ENCODE data around the gene ITSN1.
"Not testable (repeated sequence)": the region's sequence is repeated elsewhere in the genome, so short reads cannot be mapped to it uniquely, and the experiment has no call there.

ITSN1 gene

DNA sequence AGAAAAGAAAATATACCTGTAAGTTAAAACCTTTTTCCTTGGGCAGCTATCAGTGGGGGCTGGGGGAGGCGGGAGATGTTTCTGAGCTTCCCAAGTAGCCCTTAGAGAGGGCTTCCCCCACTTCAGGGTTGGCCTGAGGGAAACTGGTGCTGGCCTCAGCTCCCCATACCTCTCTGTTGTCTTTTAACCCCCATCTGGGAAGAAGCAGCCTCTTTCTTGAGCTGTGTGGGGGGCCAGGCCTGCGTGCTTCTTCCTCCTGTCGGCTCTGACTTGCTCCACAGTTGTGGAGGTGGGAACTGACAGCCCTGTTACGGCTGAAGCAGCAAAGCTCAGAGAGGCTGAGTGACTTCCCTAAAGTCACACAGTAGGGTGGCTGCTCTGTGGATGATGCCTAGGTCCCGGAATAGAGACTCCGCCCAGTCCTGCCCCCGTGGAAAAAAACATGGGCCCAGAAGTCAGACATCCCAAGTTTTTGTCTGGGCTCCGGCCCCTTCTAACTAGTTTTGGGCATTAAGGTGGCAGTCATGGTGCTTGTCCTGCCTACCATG, 218.1 kb downstream of the ITSN1 start:
- Histone ChIP-seq H3K27me3 (replicated peaks) (no peaks in the 10 kb centered on the region), H3K36me3 (replicated peaks) (no peaks in the 10 kb centered on the region), H3K4me3 (ENCODE audit: low read depth, low read length) (no peak overlapping the region), H3K27ac (no peak overlapping the region)
- in situ Hi-C loops (cut with HindIII; ENCODE audit: low pct_ligation_motif_present, low sequenced_read_pairs) = no loop called here
- TF ChIP-seq, protein P1, sequence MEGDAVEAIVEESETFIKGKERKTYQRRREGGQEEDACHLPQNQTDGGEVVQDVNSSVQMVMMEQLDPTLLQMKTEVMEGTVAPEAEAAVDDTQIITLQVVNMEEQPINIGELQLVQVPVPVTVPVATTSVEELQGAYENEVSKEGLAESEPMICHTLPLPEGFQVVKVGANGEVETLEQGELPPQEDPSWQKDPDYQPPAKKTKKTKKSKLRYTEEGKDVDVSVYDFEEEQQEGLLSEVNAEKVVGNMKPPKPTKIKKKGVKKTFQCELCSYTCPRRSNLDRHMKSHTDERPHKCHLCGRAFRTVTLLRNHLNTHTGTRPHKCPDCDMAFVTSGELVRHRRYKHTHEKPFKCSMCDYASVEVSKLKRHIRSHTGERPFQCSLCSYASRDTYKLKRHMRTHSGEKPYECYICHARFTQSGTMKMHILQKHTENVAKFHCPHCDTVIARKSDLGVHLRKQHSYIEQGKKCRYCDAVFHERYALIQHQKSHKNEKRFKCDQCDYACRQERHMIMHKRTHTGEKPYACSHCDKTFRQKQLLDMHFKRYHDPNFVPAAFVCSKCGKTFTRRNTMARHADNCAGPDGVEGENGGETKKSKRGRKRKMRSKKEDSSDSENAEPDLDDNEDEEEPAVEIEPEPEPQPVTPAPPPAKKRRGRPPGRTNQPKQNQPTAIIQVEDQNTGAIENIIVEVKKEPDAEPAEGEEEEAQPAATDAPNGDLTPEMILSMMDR (IDR thresholded peaks at IDR 0.05; ENCODE audit: low read depth, low read length, missing control alignments) = no peak
- DNase-seq = no peak

DNA sequence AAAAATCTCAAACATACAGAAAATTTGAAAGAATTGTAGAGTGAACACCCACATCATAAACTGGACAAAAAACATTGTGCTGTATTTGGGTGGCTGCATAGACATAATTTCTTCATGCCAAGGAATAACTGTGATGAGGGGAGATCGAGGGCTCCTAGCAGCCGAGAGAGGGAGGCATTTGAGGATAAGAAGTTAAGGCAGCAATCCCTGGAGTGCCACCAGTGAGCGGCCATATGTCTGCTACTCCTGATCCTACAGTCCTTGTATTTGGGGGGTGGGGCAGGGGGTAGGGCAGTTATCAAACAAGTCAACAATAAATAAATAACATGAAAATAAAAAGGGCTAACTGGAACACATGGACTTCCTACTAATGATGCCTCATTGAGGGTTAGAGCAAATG, 218.8 kb downstream of the ITSN1 start:
- Histone ChIP-seq H3K36me3 (replicated peaks) (no peaks in the 10 kb centered on the region), H3K4me3 (ENCODE audit: low read depth, low read length) (no peak overlapping the region), H3K27ac (no peak overlapping the region), H3K27me3 (replicated peaks) (no peaks in the 10 kb centered on the region)
- in situ Hi-C loops (cut with HindIII; ENCODE audit: low pct_ligation_motif_present, low sequenced_read_pairs) = no loop called here
- DNase-seq = no peak
- TF ChIP-seq, protein P1 (IDR thresholded peaks at IDR 0.05; ENCODE audit: low read depth, low read length, missing control alignments) = no peak

DNA sequence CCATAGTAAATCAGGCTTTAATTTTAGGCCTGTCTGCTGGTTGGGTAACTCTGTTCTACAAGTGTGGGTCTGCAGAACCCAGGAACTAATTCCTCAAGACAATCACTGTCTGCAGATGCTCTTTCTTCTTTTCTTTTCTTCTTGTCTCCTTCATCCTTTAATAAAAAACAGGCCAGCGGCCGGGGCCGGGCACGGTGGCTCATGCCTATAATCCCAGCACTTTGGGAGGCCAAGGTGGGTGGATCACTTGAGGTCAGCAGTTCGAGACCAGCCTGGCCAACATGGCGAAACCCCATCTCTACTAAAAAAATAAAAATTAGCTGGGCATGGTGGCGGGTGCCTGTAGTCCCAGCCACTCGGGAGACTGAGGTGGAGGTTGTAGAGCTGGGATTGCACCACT, 220.9 kb downstream of the ITSN1 start:
- H3K4me3 ChIP-seq (ENCODE audit: low read depth, low read length); in situ Hi-C loops (cut with HindIII; ENCODE audit: low pct_ligation_motif_present, low sequenced_read_pairs); DNase-seq; H3K36me3 ChIP-seq (replicated peaks); H3K27me3 ChIP-seq (replicated peaks); H3K27ac ChIP-seq: not testable (repeated sequence)

DNA sequence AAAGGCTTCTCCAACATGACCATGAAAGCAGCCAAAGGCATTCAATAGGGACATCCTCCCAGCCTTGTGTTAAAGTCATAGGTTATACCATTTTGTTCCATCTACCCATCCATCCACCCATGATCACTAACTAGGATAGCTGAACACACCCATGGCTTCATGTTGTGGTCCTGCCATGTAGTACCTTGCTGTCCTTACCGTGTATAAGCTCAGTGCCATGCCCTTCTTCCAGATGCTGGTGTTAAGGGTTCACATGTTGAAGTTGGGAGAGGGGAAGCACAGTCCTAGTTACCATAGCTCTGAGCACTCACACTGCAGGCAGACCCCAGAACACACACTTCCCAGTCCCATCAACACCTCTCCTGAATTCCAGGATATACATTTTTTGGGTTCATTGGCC, 221.8 kb downstream of the ITSN1 start:
- no peaks in the 10 kb centered on the region for H3K27me3 ChIP-seq (replicated peaks)
- no peak for DNase-seq
- H3K36me3 ChIP-seq (replicated peaks) = no peaks in the 10 kb centered on the region
- TF ChIP-seq, protein P1 (IDR thresholded peaks at IDR 0.05; ENCODE audit: low read depth, low read length, missing control alignments) = no peak
- no peak overlapping the region for H3K4me3 ChIP-seq (ENCODE audit: low read depth, low read length)
- in situ Hi-C loops (cut with HindIII; ENCODE audit: low pct_ligation_motif_present, low sequenced_read_pairs) = no loop called here
- no peak overlapping the region for H3K27ac ChIP-seq

DNA sequence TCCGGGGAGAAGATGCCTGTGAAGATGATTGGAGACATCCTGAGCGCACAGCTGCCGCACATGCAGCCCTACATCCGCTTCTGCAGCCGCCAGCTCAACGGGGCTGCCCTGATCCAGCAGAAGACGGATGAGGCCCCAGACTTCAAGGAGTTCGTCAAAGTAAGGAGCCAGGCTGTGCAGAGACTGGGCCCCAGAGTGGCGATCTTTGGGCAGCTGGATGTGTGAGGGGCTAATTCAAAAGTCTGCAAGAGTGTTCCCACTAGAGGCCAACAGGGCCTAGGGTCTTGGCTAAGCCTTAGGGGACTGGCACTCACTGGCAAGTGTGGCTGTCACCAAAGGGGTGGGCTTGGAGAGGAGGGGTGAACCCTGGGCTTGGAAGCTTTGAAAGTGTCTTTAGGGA, 222.9 kb downstream of the ITSN1 start:
- no peak for DNase-seq
- TF ChIP-seq, protein P1 (IDR thresholded peaks at IDR 0.05; ENCODE audit: low read depth, low read length, missing control alignments) = no peak
- Histone ChIP-seq H3K27me3 (replicated peaks) (no peaks in the 10 kb centered on the region), H3K36me3 (replicated peaks) (no peaks in the 10 kb centered on the region), H3K27ac (no peak overlapping the region), H3K4me3 (ENCODE audit: low read depth, low read length) (no peak overlapping the region)
- in situ Hi-C loops (cut with HindIII; ENCODE audit: low pct_ligation_motif_present, low sequenced_read_pairs) = no loop called here

DNA sequence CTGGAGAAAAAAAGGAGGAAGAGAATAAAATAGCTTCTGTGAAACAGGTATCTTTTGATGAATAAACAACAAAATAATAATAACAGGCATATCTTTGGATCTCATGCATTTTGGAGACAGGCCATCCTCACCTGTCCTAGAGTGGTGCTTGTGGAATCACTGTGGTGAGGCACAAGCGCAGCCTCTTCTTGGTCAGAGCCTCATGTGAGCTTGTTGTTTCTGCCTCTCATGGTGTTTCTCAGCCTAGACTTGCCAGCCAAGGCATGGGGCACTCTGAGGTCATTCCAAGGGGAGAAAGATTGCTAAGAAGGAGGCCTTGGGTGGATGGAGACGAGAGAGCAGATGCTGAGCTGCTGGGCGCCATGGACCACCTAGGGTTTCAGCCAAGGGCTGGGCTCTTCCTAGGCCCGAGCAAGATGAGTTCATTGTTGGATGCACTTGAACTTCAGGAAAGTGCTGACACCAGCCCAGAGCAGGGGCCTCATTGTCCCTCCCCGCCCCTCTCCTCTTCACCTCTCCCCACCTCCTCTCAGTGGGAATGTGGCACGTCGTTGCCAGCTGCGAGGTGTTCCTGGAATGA, 223.8 kb downstream of the ITSN1 start:
- DNase-seq = no peak
- in situ Hi-C loops (cut with HindIII; ENCODE audit: low pct_ligation_motif_present, low sequenced_read_pairs) = no loop called here
- Histone ChIP-seq H3K27ac (no peak overlapping the region), H3K4me3 (ENCODE audit: low read depth, low read length) (no peak overlapping the region), H3K27me3 (replicated peaks) (no peaks in the 10 kb centered on the region), H3K36me3 (replicated peaks) (no peaks in the 10 kb centered on the region)
- TF ChIP-seq, protein P1 (IDR thresholded peaks at IDR 0.05; ENCODE audit: low read depth, low read length, missing control alignments) = no peak
